SK-N-SH (cell line): ENCODE measurements around the gene BMAL2. TPM values are rescaled to one million over a fixed set of nuclear protein-coding genes. Genes with fewer than 3 reads are reported as not detected.

Source experiments
- CTCF ChIA-PET: fragments of 300-600, 350-600 bp; formaldehyde crosslinking; extraction: SDS; loops from one replicate; lab custom pipeline; 2021; lab: Yijun Ruan, JAX
- POLR2A ChIA-PET: fragments of 350-600 bp; sonication (Branson Sonifier 250); formaldehyde crosslinking; extraction: SDS; loops from one replicate; lab custom pipeline; 2020; ENCODE audit warnings: antibody characterized with exemption, inconsistent platforms; lab: Yijun Ruan, JAX
- DNase-seq: peaks from one replicate; pipeline ENCODE4 v3.0.0; 2012
- H2AFZ ChIP-seq: fragments of 200-600 bp; sonication (generic); 2 replicates; pipeline ENCODE4 v1.8.1; 2016; ENCODE audit warnings: antibody characterized with exemption, mild to moderate bottlenecking, low read depth
- H3F3A ChIP-seq: fragments of 200-600 bp; sonication (generic); replicated peaks from 2 replicates; pipeline ENCODE3; 2016; ENCODE audit warnings: antibody characterized with exemption, mild to moderate bottlenecking; ENCODE audit not compliant: insufficient read depth
- H3K27ac ChIP-seq, 2 experiments: fragments of 200-500 bp in 1 of 2; fragments of 200-600 bp in 1 of 2; sonication (Bioruptor generic) in 1 of 2; sonication (generic), shearing (Covaris generic) in 1 of 2; 2 replicates each; pipeline versions ENCODE4 v1.5.1 to v1.6.1; 2014 to 2016; ENCODE audit warnings: low read depth in 2 of 2, inconsistent platforms in 1 of 2, low read length in 1 of 2, mild to moderate bottlenecking in 1 of 2, mixed read lengths in 1 of 2
- H3K27me3 ChIP-seq: fragments of 200-600 bp; sonication (generic), shearing (Covaris generic); 2 replicates; pipeline ENCODE4 v1.6.1; 2016; ENCODE audit warnings: mixed run types; ENCODE audit not compliant: insufficient read depth
- H3K36me3 ChIP-seq, 2 experiments: fragments of 200-500 bp in 1 of 2; fragments of 200-600 bp in 1 of 2; sonication (Bioruptor generic) in 1 of 2; sonication (generic) in 1 of 2; replicated peaks in 1 of 2; 2 replicates each; pipeline versions ENCODE3 to v1.5.1; 2014 to 2016; ENCODE audit warnings: low read length in 1 of 2, mild to moderate bottlenecking in 1 of 2; ENCODE audit not compliant: insufficient read depth in 2 of 2, control insufficient read depth in 1 of 2
- H3K4me1 ChIP-seq, 2 experiments: fragments of 200-500 bp in 1 of 2; fragments of 200-600 bp in 1 of 2; sonication (Bioruptor generic) in 1 of 2; sonication (generic), shearing (Covaris generic) in 1 of 2; 2 replicates each; pipeline versions ENCODE4 v1.5.1 to v1.6.1; 2014 to 2016; ENCODE audit warnings: low read depth in 1 of 2, low read length in 1 of 2, mixed run types in 1 of 2; ENCODE audit not compliant: insufficient read depth in 2 of 2, control insufficient read depth in 1 of 2
- H3K4me2 ChIP-seq: fragments of 200-600 bp; sonication (generic), shearing (Covaris generic); 2 replicates; pipeline ENCODE4 v1.6.1; 2017; ENCODE audit warnings: mixed run types
- H3K4me3 ChIP-seq, 2 experiments: fragments of 200-500 bp in 1 of 2; fragments of 200-600 bp in 1 of 2; sonication (Bioruptor generic) in 1 of 2; sonication (generic), shearing (Covaris generic) in 1 of 2; 2 replicates each; pipeline versions ENCODE4 v1.5.1 to v1.8.1; 2014 to 2016; ENCODE audit warnings: low read depth in 2 of 2, inconsistent platforms in 1 of 2, low read length in 1 of 2, mild to moderate bottlenecking in 1 of 2, mixed read lengths in 1 of 2, moderate library complexity in 1 of 2
- H3K79me2 ChIP-seq: fragments of 200-600 bp; sonication (generic); 2 replicates; pipeline ENCODE4 v1.8.1; 2017; ENCODE audit warnings: mild to moderate bottlenecking; ENCODE audit not compliant: insufficient read depth
- H3K9ac ChIP-seq: fragments of 200-600 bp; sonication (generic); 2 replicates; pipeline ENCODE4 v1.6.1; 2017; ENCODE audit warnings: mixed run types
- H3K9me2 ChIP-seq: fragments of 200-600 bp; sonication (generic); 2 replicates; pipeline ENCODE4 v1.6.1; 2017; ENCODE audit warnings: mixed run types
- H3K9me3 ChIP-seq: fragments of 200-600 bp; sonication (generic); 2 replicates; pipeline ENCODE4 v1.6.1; 2017; ENCODE audit warnings: mixed run types, mild to moderate bottlenecking, moderate library complexity
- H4K20me1 ChIP-seq: fragments of 200-600 bp; sonication (generic); 2 replicates; pipeline ENCODE4 v1.6.1; 2017; ENCODE audit warnings: mild to moderate bottlenecking, mixed run types; ENCODE audit not compliant: insufficient read depth
- CHD2 ChIP-seq: fragments of 150-350 bp; IDR thresholded peaks from 2 replicates; pipeline ENCODE4 v1.6.1; 2018; ENCODE audit warnings: low read length; ENCODE audit not compliant: partially characterized antibody
- CTCF ChIP-seq: fragments of 200-600 bp; sonication (generic); IDR thresholded peaks from 2 replicates; pipeline ENCODE4 v1.6.1; 2017; ENCODE audit warnings: antibody characterized with exemption, mild to moderate bottlenecking, moderate library complexity
- EZH2phosphoT487 ChIP-seq: fragments of 200-600 bp; sonication (generic); IDR thresholded peaks from 2 replicates; pipeline ENCODE4 v1.6.1; 2017; ENCODE audit warnings: low read depth, mixed run types, mild to moderate bottlenecking, antibody characterized with exemption, moderate library complexity, borderline replicate concordance
- FOSL2 ChIP-seq: IDR thresholded peaks from 2 replicates; pipeline ENCODE4 v1.4.0; 2012; ENCODE audit warnings: low read depth, mild to moderate bottlenecking, moderate library complexity, borderline replicate concordance
- FOXJ3 ChIP-seq: sonication (generic); formaldehyde crosslinking; IDR thresholded peaks from 2 replicates; pipeline ENCODE4 v1.5.1; 2020; ENCODE audit warnings: mild to moderate bottlenecking, missing genetic modification reagents
- FOXM1 ChIP-seq: IDR thresholded peaks from 2 replicates; pipeline ENCODE4 v1.4.0; 2012; ENCODE audit warnings: low read depth, mild to moderate bottlenecking
- GATA2 ChIP-seq: sonication (generic); formaldehyde crosslinking; IDR thresholded peaks from 2 replicates; pipeline ENCODE4 v1.5.0; 2020; ENCODE audit warnings: mild to moderate bottlenecking, missing genetic modification reagents
- JUND ChIP-seq: IDR thresholded peaks from 2 replicates; pipeline ENCODE4 v1.4.0; 2012
- MAX ChIP-seq: IDR thresholded peaks from 2 replicates; pipeline ENCODE4 v1.4.0; 2012; ENCODE audit warnings: low read depth
- MEF2A ChIP-seq: IDR thresholded peaks from 2 replicates; pipeline ENCODE4 v1.4.0; 2012; ENCODE audit warnings: low read depth, borderline replicate concordance
- PBX3 ChIP-seq: IDR thresholded peaks from 2 replicates; pipeline ENCODE4; 2012
- POLR2AphosphoS5 ChIP-seq: IDR thresholded peaks from 2 replicates; pipeline ENCODE4 v1.6.1; 2012; ENCODE audit warnings: low read depth, low read length
- REST ChIP-seq: IDR thresholded peaks from 2 replicates; pipeline ENCODE4 v1.6.1; 2012; ENCODE audit warnings: mild to moderate bottlenecking, low read depth, low read length, moderate library complexity
- RFX5 ChIP-seq: IDR thresholded peaks from 2 replicates; pipeline ENCODE4 v1.6.1; 2012; ENCODE audit warnings: mild to moderate bottlenecking, improper control_type of control experiment, low read length
- RXRA ChIP-seq: IDR thresholded peaks from 2 replicates; pipeline ENCODE4 v1.4.0; 2012; ENCODE audit warnings: low read depth, mild to moderate bottlenecking, borderline replicate concordance
- SMC3 ChIP-seq: IDR thresholded peaks from 2 replicates; pipeline ENCODE4 v1.6.1; 2012; ENCODE audit warnings: low read depth, low read length, improper control_type of control experiment
- TAF1 ChIP-seq: IDR thresholded peaks from 2 replicates; pipeline ENCODE4 v1.6.1; 2012; ENCODE audit warnings: low read depth, mild to moderate bottlenecking, low read length, moderate library complexity, borderline replicate concordance
- WGBS: methylation state at CpG from one replicate; pipeline ENCODE4 v1.1.6; 2017; ENCODE audit warnings: low lambda C conversion rate; 5-methylcytosine and 5-hydroxymethylcytosine counted together
- polyA plus RNA-seq, 3 experiments: library from polyadenylated mRNA; depleted of rRNA; stranded (reverse); fragments of >200 nt; gene quantifications; 2 replicates each; pipeline ENCODE4 v1.2.3, GENCODE V29; 2012

Gene BMAL2
- polyA plus RNA-seq, 1 of the 3 experiments (the other 2 are of a cell fraction), result 6.4 TPM

- TF ChIP-seq RFX5 (no peak), CHD2 (no peak), CTCF (no peak), POLR2AphosphoS5 (no peak), FOXM1 (no peak), TAF1 (no peak), MAX (no peak)
These were observed 32.4 kb upstream of the BMAL2 start (continued) for GRCh38 chr12:27300226-27300625.

- Histone ChIP-seq H3K9me3 (0 out of 2 replicates have a peak, but pooled peaks cover 4% of the 10 kb centered on the region), H3K4me1 (peaks cover 0 to 4% of the 10 kb centered on the region in 2 experiments; a peak in 2 of 4 replicates), H2AFZ (no peak overlapping the region), H3K9me2 (no peaks in the 10 kb centered on the region), H3F3A (peaks cover 5% of the 10 kb centered on the region), H3K4me3 (no peak overlapping the region), H3K9ac (no peak overlapping the region), H3K27ac (no peak overlapping the region), H3K4me2 (no peak overlapping the region), H3K79me2 (no peaks in the 10 kb centered on the region), H3K27me3 (no peaks in the 10 kb centered on the region), H4K20me1 (no peaks in the 10 kb centered on the region), H3K36me3 (peaks cover 18 to 49% of the 10 kb centered on the region in 2 experiments)
- 90% methylated on average over 3 of the region's 3 CpGs for WGBS
- ChIA-PET CTCF (interaction anchor here (0.9 to 8.3 kb wide), 7 partner anchors 10 to 413 kb away, joined by 3 to 108 read pairs (median 3); partner anchors contain the start of genes STK38L and TM7SF3), POLR2A (interaction anchor here (0.6 kb wide), 1 partner anchor 494 kb away, joined by 4 read pairs; no protein-coding TSS in a partner anchor)
- DNase-seq, result no peak
- TF ChIP-seq EZH2phosphoT487 (no peak), MEF2A (no peak), JUND (no peak), REST (no peak), FOSL2 (no peak), GATA2 (no peak), FOXM1 (no peak), RXRA (no peak), PBX3 (no peak), SMC3 (no peak), RFX5 (no peak), FOXJ3 (no peak)
These were observed 29.2 kb upstream of the BMAL2 start for GRCh38 chr12:27303139-27304111.
